Measurements from ENCODE around the gene ORC3.
A peak's percentile ranks its signal among the peaks of the same experiment; 100 is the strongest.
"Not testable (repeated sequence)": the region's sequence is repeated elsewhere in the genome, so short reads cannot be mapped to it uniquely, and the experiment has no call there.

The ORC3 gene

GRCh38 chr6:87606199-87606598, 16.3 kb downstream of the ORC3 start:
- no peak for DNase-seq

- DNase-seq = no peak
These were observed 18.9 kb downstream of the ORC3 start for GRCh38 chr6:87608802-87609201.

- DNase-seq = not testable (repeated sequence)
These were observed 23.1 kb downstream of the ORC3 start for GRCh38 chr6:87613018-87613417.

GRCh38 chr6:87617405-87617804, 27.5 kb downstream of the ORC3 start:
- no peak for DNase-seq

GRCh38 chr6:87618531-87618930, 28.6 kb downstream of the ORC3 start:
- DNase-seq = no peak

GRCh38 chr6:87623248-87623647, 33.3 kb downstream of the ORC3 start:
- no peak for DNase-seq

GRCh38 chr6:87628424-87628823, 38.5 kb downstream of the ORC3 start:
- DNase-seq = no peak

- DNase-seq = no peak
These were observed 38.9 kb downstream of the ORC3 start for GRCh38 chr6:87628881-87629280.

- DNase-seq = no peak
These were observed 40.8 kb downstream of the ORC3 start for GRCh38 chr6:87630746-87631145.

GRCh38 chr6:87633851-87634250, 43.9 kb downstream of the ORC3 start:
- no peak for DNase-seq

GRCh38 chr6:87636315-87636714, 46.4 kb downstream of the ORC3 start:
- DNase-seq = no peak

GRCh38 chr6:87637106-87637505, 47.2 kb downstream of the ORC3 start:
- DNase-seq = no peak

GRCh38 chr6:87639373-87639772, 49.4 kb downstream of the ORC3 start:
- DNase-seq = no peak

- DNase-seq = no peak
These were observed 51.2 kb downstream of the ORC3 start for GRCh38 chr6:87641065-87641692.

GRCh38 chr6:87645080-87645479, 55.1 kb downstream of the ORC3 start:
- no peak for DNase-seq

- no peak for DNase-seq
These were observed 63.4 kb downstream of the ORC3 start for GRCh38 chr6:87653074-87653962.

GRCh38 chr6:87654122-87654521, 64.2 kb downstream of the ORC3 start:
- DNase-seq = no peak

- DNase-seq = no peak
These were observed 65.0 kb downstream of the ORC3 start for GRCh38 chr6:87654875-87655454.

GRCh38 chr6:87655824-87656223, 65.9 kb downstream of the ORC3 start:
- no peak for DNase-seq

- DNase-seq = peak; percentile 34
These were observed 66.9 kb downstream of the ORC3 start for GRCh38 chr6:87656857-87657256.

GRCh38 chr6:87658516-87658915, 68.6 kb downstream of the ORC3 start:
- peak; percentile 48 for DNase-seq

GRCh38 chr6:87660226-87660911, 70.4 kb downstream of the ORC3 start:
- DNase-seq = no peak

- no peak for DNase-seq
These were observed 71.1 kb downstream of the ORC3 start for GRCh38 chr6:87661016-87661415.
